K562 (cell line): Measurements from ENCODE around the gene FLVCR2. TPM values are rescaled to one million over a fixed set of nuclear protein-coding genes. Genes with fewer than 3 reads are reported as not detected.
A peak's percentile ranks its signal among the peaks of the same experiment; 100 is the strongest.

Experiments used
- ATAC-seq: fragments of 200-7000 bp; cut with Tn5 transposase; 3 replicates; pipeline ENCODE4 v1.9.1; 2020; ENCODE audit warnings: moderate library complexity
- BruUV-seq: library from RNA; stranded (reverse); fragments of 400-500 nt; replicated peaks from 2 replicates; lab custom pipeline; 2021; lab: Mats Ljungman, UMichigan
- CTCF ChIA-PET: fragments of 300-600 bp; formaldehyde crosslinking; extraction: SDS; loops from one replicate; lab custom pipeline; 2021; ENCODE audit warnings: low intra/inter-chr PET ratio; lab: Yijun Ruan, JAX
- POLR2A ChIA-PET: fragments of 300-600, 350-650 bp; sonication (Branson Sonifier 250); formaldehyde crosslinking; extraction: SDS; loops from one replicate; lab custom pipeline; 2021; ENCODE audit warnings: antibody characterized with exemption, inconsistent platforms; lab: Yijun Ruan, JAX
- DNase-seq, 4 experiments: peaks; one replicate each; pipeline versions ENCODE4 v3.0.0 to v3.0.0-alpha.2; 2011 to 2018; ENCODE audit warnings: low spot score in 3 of 4, mixed read lengths in 3 of 4; ENCODE audit errors: extremely low read depth in 1 of 4
- FAIRE-seq: peaks from 2 replicates; lab custom pipeline; 2011; peaks lifted over from hg19 to GRCh38; lab: Jason Lieb, UNC
- H2AFZ ChIP-seq: 2 replicates; pipeline ENCODE4 v1.6.0; 2011; ENCODE audit warnings: low read depth, low read length, control low read depth, inconsistent platforms
- H3K27ac ChIP-seq: fragments of 200-600 bp; 3 replicates; pipeline ENCODE4 v1.8.0; 2011; ENCODE audit warnings: low read depth, mild to moderate bottlenecking, control low read depth, inconsistent platforms, low read length, moderate library complexity, mixed read lengths; ENCODE audit errors: extremely low read depth
- H3K27me3 ChIP-seq, 2 experiments: fragments of 300-600 bp in 1 of 2; 2 replicates in 1 of 2; 3 replicates in 1 of 2; pipeline versions ENCODE4 v1.6.0 to v1.8.0; 2011; ENCODE audit warnings: inconsistent platforms in 2 of 2, low read length in 2 of 2, mild to moderate bottlenecking in 1 of 2, mixed read lengths in 1 of 2, moderate library complexity in 1 of 2; ENCODE audit not compliant: control insufficient read depth in 2 of 2, insufficient read depth in 2 of 2
- H3K36me3 ChIP-seq: fragments of 300-600 bp; 3 replicates; pipeline ENCODE4 v1.8.0; 2011; ENCODE audit warnings: mild to moderate bottlenecking, low read length, inconsistent platforms; ENCODE audit not compliant: control insufficient read depth, insufficient read depth
- H3K4me1 ChIP-seq, 2 experiments: fragments of 200-600 bp in 1 of 2; replicated peaks in 1 of 2; 2 replicates in 1 of 2; 3 replicates in 1 of 2; pipeline versions ENCODE4 v1.5.1 to v1.8.0; 2011; ENCODE audit warnings: inconsistent platforms in 2 of 2, low read length in 2 of 2, mild to moderate bottlenecking in 1 of 2, mixed read lengths in 1 of 2, moderate library complexity in 1 of 2; ENCODE audit not compliant: control insufficient read depth in 2 of 2, insufficient read depth in 2 of 2
- H3K4me2 ChIP-seq: 2 replicates; pipeline ENCODE4 v1.6.1; 2011; ENCODE audit warnings: low read length, control low read depth, inconsistent platforms, mixed read lengths; ENCODE audit not compliant: insufficient read depth
- H3K4me3 ChIP-seq: fragments of 200-600 bp; sonication (generic), shearing (Covaris generic); 2 replicates; pipeline ENCODE4 v1.5.1; 2016; ENCODE audit warnings: control low read depth, inconsistent platforms
- H3K79me2 ChIP-seq: fragments of 200-600 bp; 3 replicates; pipeline ENCODE4 v1.8.0; 2011; ENCODE audit warnings: low read length, inconsistent platforms; ENCODE audit not compliant: control insufficient read depth, insufficient read depth
- H3K9ac ChIP-seq, 2 experiments: 2 replicates each; pipeline versions ENCODE4 v1.6.0 to v1.6.1; 2011; ENCODE audit warnings: low read depth in 2 of 2, low read length in 2 of 2, control low read depth in 1 of 2, inconsistent platforms in 1 of 2, mild to moderate bottlenecking in 1 of 2, mixed read lengths in 1 of 2; ENCODE audit not compliant: insufficient read depth in 1 of 2
- H3K9me1 ChIP-seq: one replicate; pipeline ENCODE4 v1.6.0; 2011; ENCODE audit warnings: inconsistent platforms, mild to moderate bottlenecking, low read length, moderate library complexity; ENCODE audit not compliant: control insufficient read depth, insufficient read depth
- H3K9me3 ChIP-seq: replicated peaks from 2 replicates; pipeline ENCODE4 v1.5.1; 2011; ENCODE audit warnings: low read depth, low read length, inconsistent platforms; ENCODE audit not compliant: control insufficient read depth, insufficient read depth
- H4K20me1 ChIP-seq: replicated peaks from 2 replicates; pipeline ENCODE4 v1.6.1; 2011; ENCODE audit warnings: low read length, inconsistent platforms, mixed read lengths; ENCODE audit not compliant: control insufficient read depth, insufficient read depth
- CEBPB ChIP-seq: fragments of 450-650 bp; IDR thresholded peaks from 2 replicates; pipeline ENCODE4 v1.6.1; 2016; ENCODE audit warnings: missing genetic modification characterization, missing compliant biosample characterization
- HDAC1 ChIP-seq, 2 experiments: fragments of 450-650 bp; IDR thresholded peaks; 2 replicates each; pipeline ENCODE4 v1.6.1; 2016 to 2017; ENCODE audit warnings: inconsistent platforms in 1 of 2, mild to moderate bottlenecking in 1 of 2, moderate library complexity in 1 of 2
- MTA3 ChIP-seq: fragments of 450-650 bp; formaldehyde crosslinking; IDR thresholded peaks from 2 replicates; pipeline ENCODE4 v1.6.1; 2017; ENCODE audit warnings: mild to moderate bottlenecking, borderline replicate concordance
- MXI1 ChIP-seq: IDR thresholded peaks from 2 replicates; pipeline ENCODE4 v1.6.1; 2011; ENCODE audit warnings: low read depth, mild to moderate bottlenecking, improper control_type of control experiment, low read length
- PML ChIP-seq: IDR thresholded peaks from 2 replicates; pipeline ENCODE4 v1.6.1; 2012; ENCODE audit warnings: low read length, inconsistent platforms
- RBM25 ChIP-seq: fragments of 200-400 bp; formaldehyde crosslinking; IDR thresholded peaks from 2 replicates; pipeline ENCODE4 v1.6.1; 2018; ENCODE audit warnings: low read length, low read depth, moderate library complexity; ENCODE audit not compliant: severe bottlenecking
- RFX1 ChIP-seq: fragments of 450-650 bp; IDR thresholded peaks from 2 replicates; pipeline ENCODE4 v1.6.1; 2016; ENCODE audit warnings: mild to moderate bottlenecking, moderate library complexity
- TBL1XR1 ChIP-seq, 2 experiments: IDR thresholded peaks; 2 replicates each; pipeline ENCODE4 v1.6.1; 2012; ENCODE audit warnings: improper control_type of control experiment in 2 of 2, low read length in 2 of 2, mild to moderate bottlenecking in 1 of 2
- TBP ChIP-seq: optimal IDR thresholded peaks from 2 replicates; pipeline ENCODE3; 2011; ENCODE audit warnings: low read depth, low read length, improper control_type of control experiment
- ZNF449 ChIP-seq: fragments of 250-450 bp; sonication (Bioruptor Pico); IDR thresholded peaks from 2 replicates; pipeline ENCODE4 v1.8.0; 2022; ENCODE audit warnings: moderate library complexity, mild to moderate bottlenecking, inconsistent platforms
- WGBS: fragments of 100-300 bp; shearing (Covaris generic); methylation state at CpG from one replicate; pipeline ENCODE4 v1.1.6; 2016; ENCODE audit warnings: low coverage, mixed read lengths; ENCODE audit not compliant: insufficient coverage; ENCODE audit errors: missing lambda C conversion rate; 5-methylcytosine and 5-hydroxymethylcytosine counted together
- in situ Hi-C: fragments of 300-500 bp; cut with MboI; formaldehyde crosslinking; loops from 4 replicates; pipeline ENCODE4 v1.15.0; 2018; ENCODE audit warnings: inconsistent platforms, mixed read lengths
- intact Hi-C: fragments of 100-400 bp; cut with micrococcal nuclease; formaldehyde crosslinking; loops from 2 replicates; pipeline ENCODE4 v1.14.2; 2022
- polyA plus RNA-seq, 8 experiments: library from polyadenylated mRNA; depleted of rRNA in 4 of 8; stranded (reverse) in 5 of 8; unstranded in 3 of 8; fragments of >200 nt; fragmentation: Nextera tagmentation in 2 of 8; fragmentation: Illumina TruSeq in 1 of 8; extraction: Ambion mirVana in 2 of 8; extraction: Trizol in 1 of 8; gene quantifications; 2 replicates each; pipeline versions ENCODE4 v1.2.1 to v1.2.3, GENCODE V29; 2011 to 2014; ENCODE audit warnings: inconsistent platforms in 1 of 8, missing spikeins in 1 of 8
- total RNA-seq, 7 experiments: library from RNA; depleted of rRNA in 6 of 7; stranded (reverse); fragments of >200 nt in 6 of 7; fragmentation: Illumina TruSeq in 2 of 7; extraction: Trizol in 2 of 7; gene quantifications; 2 replicates each; pipeline versions ENCODE4 v1.2.1 to v1.2.3, GENCODE V29; 2011 to 2021; ENCODE audit warnings: low replicate concordance in 1 of 7

Gene FLVCR2
- total and polyA plus RNA-seq, 9 of the 15 experiments (the other 6 are each of a cell fraction or from before 2014, with no cell fraction given) = 1.5 TPM; not detected in 8

DNA sequence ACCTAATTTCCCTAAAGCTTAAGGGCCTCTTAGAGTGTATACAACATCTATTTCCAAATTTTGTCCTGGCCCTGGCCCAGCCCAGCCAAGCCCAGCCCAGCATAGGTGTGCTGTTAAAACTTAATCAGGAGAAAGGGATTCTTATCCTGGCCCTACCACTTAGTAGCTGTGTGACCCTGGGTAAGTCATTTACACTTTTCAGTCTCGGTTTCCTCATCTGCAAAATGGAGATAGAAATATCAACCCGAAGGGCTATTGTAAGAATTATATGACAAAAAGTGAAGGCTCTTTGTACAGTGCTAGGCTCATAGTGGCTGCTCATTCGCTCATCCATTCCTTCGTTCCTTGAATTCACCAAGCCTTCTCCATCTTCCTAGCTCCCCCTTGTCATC is 81.8 kb downstream of the FLVCR2 start:
- DNase-seq = no peak

DNA sequence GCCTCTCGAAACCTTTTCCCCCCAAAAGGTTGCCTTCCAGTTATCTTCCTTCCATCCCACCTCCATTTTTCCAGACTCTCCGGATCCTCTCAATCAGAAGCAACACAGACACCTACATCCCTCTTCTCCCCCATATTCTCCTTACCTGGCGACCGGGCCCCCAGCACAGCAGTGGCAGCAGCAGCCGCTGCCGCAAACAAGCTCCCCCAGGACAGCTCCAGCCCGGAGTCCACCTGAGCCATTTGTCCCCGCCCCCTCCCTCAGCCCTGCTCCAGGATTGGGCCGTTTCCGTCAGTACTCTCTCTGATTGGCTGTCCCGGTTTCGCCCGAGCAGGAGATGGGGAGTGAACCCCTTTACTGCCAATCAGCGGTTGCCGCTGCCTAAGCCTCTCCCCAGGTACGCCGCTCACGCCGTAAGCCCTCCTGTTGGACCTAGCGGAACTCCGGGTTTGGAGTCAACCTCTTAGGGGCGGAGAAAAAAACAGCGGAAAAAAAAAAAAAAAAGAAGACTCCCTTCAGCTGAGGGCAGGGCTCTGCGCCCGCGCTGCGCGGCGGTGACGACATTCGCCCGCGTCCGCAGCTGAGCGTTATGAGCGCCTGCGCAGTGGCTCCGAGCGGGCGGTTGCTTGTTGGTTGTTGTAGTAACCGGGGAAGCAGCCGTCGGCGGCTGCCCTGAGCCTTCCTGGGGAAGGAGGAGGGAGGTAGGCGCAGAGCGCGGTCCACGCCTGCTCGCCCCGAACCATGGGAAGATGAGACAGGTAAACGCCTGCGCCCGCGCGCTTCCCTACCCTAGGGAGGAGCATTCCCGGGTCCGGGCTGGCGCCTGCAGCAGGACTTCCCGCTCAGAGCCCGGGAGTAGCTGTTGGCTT is 82.4 kb downstream of the FLVCR2 start, which contains the start of the genes ERG28 and TTLL5:
Gene ERG28, minus strand, starts transcription at position 247 of the 869 bp plus-strand sequence. CDS start 3,374 bp downstream, outside the sequence.
Gene TTLL5, plus strand, starts transcription at position 617 of the 869 bp plus-strand sequence. CDS start 1,904 bp downstream, outside the sequence.
- ATAC-seq (peak; percentile 98), DNase-seq (peak; percentile 94 to 98 (median 96)), FAIRE-seq (peak; percentile 94)
- POLR2A ChIA-PET = interaction anchor here (0.5 to 1.3 kb wide), 8 partner anchors 12 to 1473 kb away, joined by 3 to 6 read pairs (median 4); no protein-coding TSS in a partner anchor
- 1% methylated on average over 15 of the region's 60 CpGs for WGBS
- peak within 1 kb of the TSS; percentile 96 for H3K4me3 ChIP-seq
- peaks cover 30% of the 10 kb centered on the region; the same call in 2 of the 3 replicates for H3K36me3 ChIP-seq
- H2AFZ ChIP-seq = peak within 1 kb of the TSS; percentile 90
- no peaks in the 10 kb centered on the region for H4K20me1 ChIP-seq
- no peaks in the 10 kb centered on the region for H3K9me1 ChIP-seq
- BruUV-seq = no TSS peak
- no peaks in the 10 kb centered on the region for H3K27me3 ChIP-seq
- peaks cover 25% of the 10 kb centered on the region for H3K79me2 ChIP-seq
- CTCF ChIA-PET = no interaction called here
- intact Hi-C loops = no loop called here
- peak within 1 kb of the TSS; percentile 71 for H3K27ac ChIP-seq
- H3K4me1 ChIP-seq = peaks cover 0 to 4% of the 10 kb centered on the region in 2 experiments; a peak in 4 of 5 replicates
- no peaks in the 10 kb centered on the region for H3K9me3 ChIP-seq
- H3K9ac ChIP-seq = peak within 1 kb of the TSS; percentile 68 to 97
- in situ Hi-C loops = loop anchor here (25.0 kb wide), 1 partner anchor 524 kb away; the partner anchor contains the start of gene NEK9
- H3K4me2 ChIP-seq = peak within 1 kb of the TSS; percentile 91
- peak; percentile 61; the same call in 1 of the 2 replicates for TF ChIP-seq MXI1
- TF ChIP-seq PML = no peak
- TF ChIP-seq MTA3 = peak; percentile 22; the same call in 1 of the 2 replicates
- no peak for TF ChIP-seq CEBPB (tag)
- peak in 1 of 2 experiments; percentile 76; a peak in 2 of 4 replicates for TF ChIP-seq HDAC1 (IDR thresholded peaks at IDR 0.05)
- TF ChIP-seq TBL1XR1 (IDR thresholded peaks at IDR 0.05; ENCODE audit: low read length in 2 of 2) = peak in 1 of 2 experiments; percentile 56; a peak in 2 of 4 replicates
- no peak for TF ChIP-seq ZNF449 (CRISPR knock-in tag)
- peak; percentile 23 for TF ChIP-seq TBP

More for the DNA sequence above, 81.8 kb downstream of the FLVCR2 start:
- Histone ChIP-seq H3K4me3 (peak overlapping the region; percentile 96), H2AFZ (peak overlapping the region; percentile 90), H3K9me1 (no peaks in the 10 kb centered on the region)
- TF ChIP-seq RBM25 (peak; percentile 48), RFX1 (no peak)
- TF ChIP-seq, all 486 proteins: peak for 1
- ChIA-PET POLR2A (interaction anchor here (0.5 to 1.3 kb wide), 4 partner anchors 11 to 631 kb away, joined by 3 to 4 read pairs (median 4); no protein-coding TSS in a partner anchor), CTCF (no interaction called here)
- 3% methylated on average over 4 of the region's 4 CpGs for WGBS
- Histone ChIP-seq H3K79me2 (peaks cover 25% of the 10 kb centered on the region), H3K9ac (peak overlapping the region; percentile 68 to 97), H3K27me3 (no peaks in the 10 kb centered on the region), H3K27ac (peak overlapping the region; percentile 71), H3K36me3 (peaks cover 33% of the 10 kb centered on the region; the same call in 2 of the 3 replicates), H3K4me2 (peak overlapping the region; percentile 91), H3K4me1 (peaks cover 0 to 4% of the 10 kb centered on the region in 2 experiments; a peak in 4 of 5 replicates), H3K9me3 (no peaks in the 10 kb centered on the region), H4K20me1 (no peaks in the 10 kb centered on the region)
- in situ Hi-C loops = loop anchor here (25.0 kb wide), 1 partner anchor 523 kb away; the partner anchor contains the start of gene NEK9
- no peak for ATAC-seq
- no peak for FAIRE-seq
- intact Hi-C loops = no loop called here
- BruUV-seq = TSS peak; percentile 71
